Midbrain (tissue), 1 donor: ENCODE data around the gene TSC22D4.

ENCODE experiments used
- DNase-seq: peaks from one replicate; lab custom pipeline; 2025; lab: John Stamatoyannopoulos, UW

TSC22D4 gene

DNA sequence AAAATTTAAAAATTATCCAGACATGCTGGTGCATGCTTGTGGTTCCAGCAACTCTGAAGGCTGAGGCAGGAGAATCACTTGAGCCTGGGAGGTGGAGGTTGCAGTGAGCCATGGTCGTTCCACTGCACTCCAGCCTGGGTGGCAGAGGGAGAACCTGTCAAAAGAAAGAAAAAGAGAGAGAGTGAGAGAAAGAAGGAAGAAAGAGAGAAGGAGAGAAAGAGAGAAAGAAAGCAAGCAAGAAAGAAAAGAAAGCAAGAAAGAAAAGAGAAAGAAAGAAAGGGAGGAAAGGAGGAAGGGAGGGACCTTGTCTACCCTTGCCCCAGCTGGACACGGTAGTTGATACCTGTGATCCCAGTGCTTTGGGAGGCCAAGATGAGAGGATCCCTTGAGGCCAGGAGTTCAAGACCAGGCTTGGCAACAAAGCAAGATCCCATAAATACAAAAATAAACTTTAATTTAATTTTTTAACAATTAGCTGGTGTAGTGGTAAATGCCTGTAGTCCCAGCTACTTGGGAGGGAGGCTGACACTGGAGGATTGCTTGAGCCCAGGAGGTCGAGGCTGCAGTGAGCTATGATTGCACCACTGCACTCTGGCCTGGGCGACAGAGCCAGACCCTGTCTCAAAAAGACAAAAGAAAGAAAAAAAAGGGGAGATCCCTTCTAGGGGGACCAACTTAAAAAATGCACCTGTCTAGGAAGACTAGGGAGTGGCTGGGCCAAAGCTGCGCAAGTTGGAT lies 13.9 kb upstream of the TSC22D4 start:
- no peak for DNase-seq

DNA sequence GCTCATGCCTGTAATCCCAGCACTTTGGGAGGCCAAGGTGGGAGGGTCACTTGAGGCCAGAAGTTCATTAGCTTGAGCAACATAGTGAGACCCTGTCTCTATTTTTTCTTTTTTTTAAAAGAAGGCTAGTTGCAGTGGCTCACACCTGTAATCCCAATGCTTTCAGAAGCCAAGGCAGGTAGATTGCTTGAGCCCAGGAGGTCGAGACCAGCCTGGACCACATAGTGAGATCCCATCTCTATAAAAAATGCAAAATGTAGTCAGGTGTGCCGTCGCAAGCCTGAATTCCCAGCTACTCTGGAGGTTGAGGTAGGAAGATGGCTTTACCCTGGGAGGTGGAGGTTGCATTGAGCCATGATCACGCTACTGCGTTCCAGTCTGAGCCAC lies 12.2 kb upstream of the TSC22D4 start:
- DNase-seq: no peak

DNA sequence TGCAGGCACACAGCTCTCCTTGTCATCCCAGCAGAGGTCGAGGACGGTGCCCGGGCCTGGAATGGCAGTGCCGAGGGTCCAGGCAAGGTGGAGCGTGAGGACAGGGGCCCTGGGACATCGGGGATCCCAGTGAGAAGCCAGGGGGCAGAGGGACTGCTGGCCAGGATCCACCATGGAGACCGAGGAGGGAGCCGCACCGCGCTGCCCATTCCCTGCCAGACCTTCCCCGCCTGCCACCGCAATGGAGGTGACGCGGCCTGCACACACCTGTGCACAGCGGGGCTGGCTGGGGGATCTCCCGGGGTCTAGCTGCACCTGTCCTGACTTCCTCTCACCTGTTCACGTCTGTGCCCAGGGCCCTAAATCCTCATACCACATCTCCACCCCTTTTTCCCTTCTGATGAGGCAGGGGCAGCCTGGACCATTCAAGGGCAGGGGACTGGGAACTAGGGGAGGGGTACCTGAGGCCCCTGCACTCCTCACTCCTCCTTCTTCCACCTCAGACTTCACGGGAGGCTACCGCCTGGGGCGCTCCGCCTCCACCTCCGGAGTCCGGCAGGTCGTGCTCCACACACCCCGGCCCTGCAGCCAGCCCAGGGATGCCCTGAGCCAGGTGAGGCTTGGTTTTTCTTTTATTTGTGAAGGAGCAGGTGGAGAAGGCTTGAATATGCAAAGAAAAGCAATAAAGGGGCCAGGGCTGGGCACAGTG lies 11.6 kb upstream of the TSC22D4 start:
- DNase-seq: no peak

DNA sequence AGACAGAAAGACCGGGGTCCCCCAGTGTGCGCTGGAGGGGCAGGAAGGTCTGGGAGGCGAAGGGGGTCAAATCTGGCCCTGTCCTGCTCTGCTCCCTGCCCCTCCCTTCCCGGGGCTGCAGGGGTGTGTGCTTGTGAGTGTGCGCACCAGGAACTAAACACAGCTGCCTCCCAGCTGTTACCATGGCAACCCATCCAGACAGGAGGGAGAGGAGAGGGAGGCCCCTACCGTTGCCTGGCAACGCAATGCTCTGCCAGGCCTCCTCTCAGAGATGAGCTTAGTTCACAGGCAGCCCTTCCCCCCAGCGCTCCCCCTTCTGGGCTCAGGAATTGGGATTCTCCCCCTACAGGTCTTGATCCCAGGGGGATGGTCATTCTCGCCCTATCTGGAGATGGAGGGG lies 10.8 kb upstream of the TSC22D4 start:
- peak; percentile 93 for DNase-seq

DNA sequence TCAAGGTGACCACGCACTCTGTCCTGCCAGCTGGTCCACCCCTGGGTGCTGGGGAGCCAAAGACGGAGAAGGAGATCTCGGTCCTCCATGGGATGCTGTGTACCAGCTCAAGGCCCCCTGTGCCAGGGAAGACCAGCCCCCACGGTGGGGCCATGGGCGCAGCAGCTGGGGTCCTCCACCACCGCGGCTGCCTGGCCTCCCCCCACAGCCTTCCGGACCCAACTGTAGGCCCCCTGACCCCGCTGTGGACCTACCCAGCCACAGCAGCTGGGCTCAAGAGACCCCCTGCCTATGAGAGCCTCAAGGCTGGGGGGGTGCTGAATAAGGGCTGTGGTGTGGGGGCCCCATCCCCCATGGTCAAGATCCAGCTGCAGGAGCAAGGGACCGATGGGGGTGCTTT lies 10.1 kb upstream of the TSC22D4 start:
- DNase-seq: no peak

- no peak for DNase-seq
Measured at GRCh38 chr7:100488333-100489095, 9.5 kb upstream of the TSC22D4 start.

GRCh38 chr7:100486753-100487446 lies 7.9 kb upstream of the TSC22D4 start:
- peak; percentile 44 for DNase-seq

DNA sequence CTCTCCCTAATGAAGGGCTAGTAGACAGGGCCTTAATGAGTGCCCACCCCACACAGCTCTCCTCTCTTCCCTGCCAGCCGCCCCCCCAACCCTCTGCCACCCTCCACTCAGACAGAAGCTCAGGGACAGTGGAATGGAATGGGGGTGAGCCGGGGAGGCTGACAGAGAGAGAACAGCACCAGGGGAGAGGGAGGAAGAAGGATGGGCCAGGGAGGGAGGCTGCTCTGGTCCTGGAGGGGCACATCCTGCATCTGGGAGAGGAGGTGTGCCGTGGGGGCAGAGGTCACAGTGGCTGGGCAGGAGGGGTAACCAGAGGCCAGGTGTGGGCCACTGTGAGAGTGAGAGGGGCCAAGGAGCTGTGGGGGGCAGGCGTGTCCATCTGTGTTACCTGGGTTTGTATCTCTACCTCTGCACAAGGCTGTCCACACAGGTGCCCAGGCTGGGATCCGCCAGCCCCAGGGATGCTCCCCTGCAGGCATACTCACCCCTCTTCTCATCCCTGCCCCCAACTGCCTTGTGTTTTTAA lies 7.2 kb upstream of the TSC22D4 start:
- DNase-seq: no peak

- DNase-seq: no peak
Measured at GRCh38 chr7:100485471-100485876, 6.5 kb upstream of the TSC22D4 start.

- no peak for DNase-seq
Measured at GRCh38 chr7:100484673-100485045, 5.6 kb upstream of the TSC22D4 start.

DNA sequence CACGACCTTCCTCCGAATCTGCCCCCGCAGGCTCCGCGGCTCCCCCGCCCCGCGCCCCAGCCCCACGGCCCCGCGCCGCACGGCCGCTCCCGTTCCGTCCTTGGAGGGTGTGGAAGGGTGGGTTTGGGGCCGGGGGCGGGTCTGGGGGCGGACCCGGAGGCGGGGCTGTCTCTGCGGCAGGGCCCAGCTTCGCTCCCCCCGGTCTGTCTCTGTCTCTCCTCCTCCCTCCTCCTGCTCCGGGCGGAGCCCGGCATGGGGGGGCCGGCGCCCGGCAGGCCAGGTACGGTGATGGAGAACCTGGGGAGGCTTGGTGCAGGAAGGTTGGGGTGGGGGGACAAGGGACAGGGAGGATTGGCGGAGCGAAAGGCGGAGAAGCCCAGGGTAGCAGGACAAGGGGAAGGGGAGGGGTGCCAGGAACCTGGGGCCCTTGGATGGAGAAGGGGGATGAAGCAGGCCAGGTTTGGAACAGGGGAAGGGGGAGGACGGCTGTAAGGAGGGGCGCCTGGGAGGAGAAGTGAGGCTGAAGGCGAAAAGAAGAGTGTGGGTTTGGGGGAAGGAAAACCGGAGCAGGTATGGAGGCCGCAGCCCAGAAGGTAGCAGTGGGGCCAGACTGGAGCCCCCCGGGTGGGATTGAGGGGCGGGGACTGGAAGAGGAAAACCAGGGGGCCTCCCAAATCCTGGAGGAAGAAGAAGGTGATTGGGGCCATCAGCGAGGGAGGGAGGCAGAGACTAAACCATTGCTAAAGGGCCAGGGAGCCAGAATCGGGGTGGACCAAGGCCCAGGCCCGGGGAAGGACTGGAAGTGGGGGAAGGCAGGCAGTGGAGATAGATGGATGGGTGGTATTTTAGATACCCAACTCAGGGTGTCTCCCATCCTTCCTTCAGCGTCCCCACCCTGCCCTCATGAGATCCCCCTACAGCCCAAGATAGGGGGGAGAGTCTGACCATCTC lies 5.0 kb upstream of the TSC22D4 start, which contains the start of gene NYAP1:
Gene NYAP1 (plus strand): TSS at position 206 of the 951 bp plus-strand sequence. CDS start 1,385 bp downstream, outside the sequence.
- DNase-seq: peak; percentile 64

DNA sequence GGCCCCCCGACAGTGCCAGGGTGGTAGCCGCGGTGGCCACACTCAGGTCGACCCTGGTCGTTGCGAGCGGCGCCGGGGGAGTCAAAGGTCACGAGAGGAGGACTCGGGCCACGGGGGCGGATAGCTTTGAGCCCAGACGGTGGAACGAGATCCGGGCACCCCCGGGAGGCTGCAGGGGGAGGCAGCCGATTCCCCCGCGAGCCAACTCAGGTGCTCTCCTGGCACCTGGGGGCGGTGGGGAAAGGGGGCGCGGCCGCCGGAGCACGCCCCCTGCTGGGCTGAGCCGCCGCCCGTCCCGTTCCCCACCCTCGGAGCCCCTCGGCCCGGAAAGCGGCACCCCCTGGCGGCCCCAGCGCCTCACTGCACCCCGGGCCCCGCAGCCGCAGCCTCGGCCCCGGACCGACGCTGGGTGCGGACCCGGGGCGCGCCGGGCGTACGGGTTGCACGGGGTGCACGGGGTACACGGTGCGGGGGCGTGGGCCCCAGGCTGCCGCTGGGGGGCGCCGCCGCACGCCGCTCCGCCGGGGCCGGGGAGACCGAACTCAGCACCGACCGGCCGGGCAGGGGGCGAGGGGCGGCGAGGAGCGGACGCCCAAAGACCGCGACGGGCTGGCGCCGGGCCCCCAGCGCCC lies 4.2 kb upstream of the TSC22D4 start:
- peak; percentile 55 for DNase-seq

DNA sequence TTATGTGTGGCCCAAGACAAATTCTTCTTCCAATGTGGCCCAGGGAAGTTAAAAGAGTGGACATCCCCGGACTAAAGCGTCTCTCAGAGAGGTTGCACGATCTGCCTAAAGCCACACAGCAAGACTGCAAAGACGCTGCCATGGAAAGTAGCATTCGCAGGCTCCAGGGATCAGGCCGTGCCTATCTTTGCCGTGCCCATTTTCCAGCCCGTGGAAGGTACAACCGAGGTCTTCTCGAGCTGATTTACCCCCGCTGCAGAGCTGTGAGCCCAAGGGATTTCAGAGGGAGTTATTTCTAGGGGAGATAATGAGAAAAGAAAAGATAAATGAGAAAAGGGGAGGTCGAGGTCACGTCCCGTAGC lies 3.7 kb upstream of the TSC22D4 start:
- no peak for DNase-seq

- DNase-seq: no peak
Measured at GRCh38 chr7:100481466-100481865, 2.5 kb upstream of the TSC22D4 start.

DNA sequence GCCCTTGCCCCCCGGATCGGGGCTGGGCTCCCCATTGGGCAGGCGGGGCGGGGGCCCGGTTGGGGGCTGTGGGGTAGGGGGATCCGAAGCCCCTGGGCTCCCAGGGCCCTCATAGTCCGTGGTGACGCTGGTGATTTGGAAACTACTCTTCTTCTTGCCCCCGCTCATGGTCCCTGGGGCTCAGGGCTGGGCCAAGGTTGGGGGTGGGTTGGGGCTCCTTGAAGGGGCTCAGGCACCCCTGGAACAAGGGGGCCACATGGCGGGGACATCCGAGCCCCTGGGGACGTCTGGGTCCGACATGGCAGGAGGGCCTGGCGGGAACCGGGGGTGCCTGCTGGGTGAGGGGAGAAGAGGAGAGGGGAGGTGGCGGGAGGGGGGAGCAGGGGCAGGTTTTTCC lies 1.1 kb downstream of the TSC22D4 start:
- DNase-seq: no peak

GRCh38 chr7:100476903-100477870 lies 1.8 kb downstream of the TSC22D4 start:
- no peak for DNase-seq

- no peak for DNase-seq
Measured at GRCh38 chr7:100476101-100476780, 2.8 kb downstream of the TSC22D4 start.

GRCh38 chr7:100475549-100475948 lies 3.5 kb downstream of the TSC22D4 start:
- DNase-seq: no peak
